ENCODE data around the gene STIM1.

DNA sequence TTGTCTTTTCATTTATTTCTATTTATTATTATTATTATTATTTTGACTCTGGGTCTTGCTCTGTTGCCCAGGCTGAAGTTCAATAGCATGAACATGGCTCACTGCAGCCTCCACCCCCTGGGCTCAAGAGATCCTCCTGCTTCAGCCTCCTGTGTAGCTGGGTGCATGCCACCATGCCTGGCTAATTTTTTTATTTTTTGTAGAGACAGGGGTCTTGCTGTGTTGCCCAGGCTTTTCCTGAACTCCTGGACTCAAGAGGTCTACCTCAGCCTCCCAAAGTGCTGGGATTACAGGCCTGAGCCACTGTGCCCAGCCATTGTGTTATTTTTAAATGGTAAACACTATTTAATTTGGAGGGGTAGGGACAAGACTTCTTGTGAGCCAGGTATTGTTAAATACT, 215.9 kb downstream of the STIM1 start:
- TF ChIP-seq POLR2AphosphoS5 (IDR thresholded peaks at IDR 0.05; ENCODE audit: low read depth) (no peak), SPI1 (IDR thresholded peaks at IDR 0.05; ENCODE audit: borderline replicate concordance, low read depth) (no peak), GABPA (IDR thresholded peaks at IDR 0.05; ENCODE audit: low read depth) (no peak)
- TF ChIP-seq, protein P1, sequence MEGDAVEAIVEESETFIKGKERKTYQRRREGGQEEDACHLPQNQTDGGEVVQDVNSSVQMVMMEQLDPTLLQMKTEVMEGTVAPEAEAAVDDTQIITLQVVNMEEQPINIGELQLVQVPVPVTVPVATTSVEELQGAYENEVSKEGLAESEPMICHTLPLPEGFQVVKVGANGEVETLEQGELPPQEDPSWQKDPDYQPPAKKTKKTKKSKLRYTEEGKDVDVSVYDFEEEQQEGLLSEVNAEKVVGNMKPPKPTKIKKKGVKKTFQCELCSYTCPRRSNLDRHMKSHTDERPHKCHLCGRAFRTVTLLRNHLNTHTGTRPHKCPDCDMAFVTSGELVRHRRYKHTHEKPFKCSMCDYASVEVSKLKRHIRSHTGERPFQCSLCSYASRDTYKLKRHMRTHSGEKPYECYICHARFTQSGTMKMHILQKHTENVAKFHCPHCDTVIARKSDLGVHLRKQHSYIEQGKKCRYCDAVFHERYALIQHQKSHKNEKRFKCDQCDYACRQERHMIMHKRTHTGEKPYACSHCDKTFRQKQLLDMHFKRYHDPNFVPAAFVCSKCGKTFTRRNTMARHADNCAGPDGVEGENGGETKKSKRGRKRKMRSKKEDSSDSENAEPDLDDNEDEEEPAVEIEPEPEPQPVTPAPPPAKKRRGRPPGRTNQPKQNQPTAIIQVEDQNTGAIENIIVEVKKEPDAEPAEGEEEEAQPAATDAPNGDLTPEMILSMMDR (IDR thresholded peaks at IDR 0.05; ENCODE audit: insufficient read depth, low read length): no peak
- TF ChIP-seq, protein P2, sequence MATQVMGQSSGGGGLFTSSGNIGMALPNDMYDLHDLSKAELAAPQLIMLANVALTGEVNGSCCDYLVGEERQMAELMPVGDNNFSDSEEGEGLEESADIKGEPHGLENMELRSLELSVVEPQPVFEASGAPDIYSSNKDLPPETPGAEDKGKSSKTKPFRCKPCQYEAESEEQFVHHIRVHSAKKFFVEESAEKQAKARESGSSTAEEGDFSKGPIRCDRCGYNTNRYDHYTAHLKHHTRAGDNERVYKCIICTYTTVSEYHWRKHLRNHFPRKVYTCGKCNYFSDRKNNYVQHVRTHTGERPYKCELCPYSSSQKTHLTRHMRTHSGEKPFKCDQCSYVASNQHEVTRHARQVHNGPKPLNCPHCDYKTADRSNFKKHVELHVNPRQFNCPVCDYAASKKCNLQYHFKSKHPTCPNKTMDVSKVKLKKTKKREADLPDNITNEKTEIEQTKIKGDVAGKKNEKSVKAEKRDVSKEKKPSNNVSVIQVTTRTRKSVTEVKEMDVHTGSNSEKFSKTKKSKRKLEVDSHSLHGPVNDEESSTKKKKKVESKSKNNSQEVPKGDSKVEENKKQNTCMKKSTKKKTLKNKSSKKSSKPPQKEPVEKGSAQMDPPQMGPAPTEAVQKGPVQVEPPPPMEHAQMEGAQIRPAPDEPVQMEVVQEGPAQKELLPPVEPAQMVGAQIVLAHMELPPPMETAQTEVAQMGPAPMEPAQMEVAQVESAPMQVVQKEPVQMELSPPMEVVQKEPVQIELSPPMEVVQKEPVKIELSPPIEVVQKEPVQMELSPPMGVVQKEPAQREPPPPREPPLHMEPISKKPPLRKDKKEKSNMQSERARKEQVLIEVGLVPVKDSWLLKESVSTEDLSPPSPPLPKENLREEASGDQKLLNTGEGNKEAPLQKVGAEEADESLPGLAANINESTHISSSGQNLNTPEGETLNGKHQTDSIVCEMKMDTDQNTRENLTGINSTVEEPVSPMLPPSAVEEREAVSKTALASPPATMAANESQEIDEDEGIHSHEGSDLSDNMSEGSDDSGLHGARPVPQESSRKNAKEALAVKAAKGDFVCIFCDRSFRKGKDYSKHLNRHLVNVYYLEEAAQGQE (IDR thresholded peaks at IDR 0.05; ENCODE audit: insufficient replicate concordance, low read depth): no peak

All from HL-60 (cell line).